ENCODE measurements around the gene CNIH3. TPM values are rescaled to one million over a fixed set of nuclear protein-coding genes. Genes with fewer than 3 reads are reported as not detected.

Gene CNIH3
- polyA plus RNA-seq, 1 donor (not counting 4 experiments of a cell fraction or from before 2014, with no cell fraction given) = 0.81 TPM

DNA sequence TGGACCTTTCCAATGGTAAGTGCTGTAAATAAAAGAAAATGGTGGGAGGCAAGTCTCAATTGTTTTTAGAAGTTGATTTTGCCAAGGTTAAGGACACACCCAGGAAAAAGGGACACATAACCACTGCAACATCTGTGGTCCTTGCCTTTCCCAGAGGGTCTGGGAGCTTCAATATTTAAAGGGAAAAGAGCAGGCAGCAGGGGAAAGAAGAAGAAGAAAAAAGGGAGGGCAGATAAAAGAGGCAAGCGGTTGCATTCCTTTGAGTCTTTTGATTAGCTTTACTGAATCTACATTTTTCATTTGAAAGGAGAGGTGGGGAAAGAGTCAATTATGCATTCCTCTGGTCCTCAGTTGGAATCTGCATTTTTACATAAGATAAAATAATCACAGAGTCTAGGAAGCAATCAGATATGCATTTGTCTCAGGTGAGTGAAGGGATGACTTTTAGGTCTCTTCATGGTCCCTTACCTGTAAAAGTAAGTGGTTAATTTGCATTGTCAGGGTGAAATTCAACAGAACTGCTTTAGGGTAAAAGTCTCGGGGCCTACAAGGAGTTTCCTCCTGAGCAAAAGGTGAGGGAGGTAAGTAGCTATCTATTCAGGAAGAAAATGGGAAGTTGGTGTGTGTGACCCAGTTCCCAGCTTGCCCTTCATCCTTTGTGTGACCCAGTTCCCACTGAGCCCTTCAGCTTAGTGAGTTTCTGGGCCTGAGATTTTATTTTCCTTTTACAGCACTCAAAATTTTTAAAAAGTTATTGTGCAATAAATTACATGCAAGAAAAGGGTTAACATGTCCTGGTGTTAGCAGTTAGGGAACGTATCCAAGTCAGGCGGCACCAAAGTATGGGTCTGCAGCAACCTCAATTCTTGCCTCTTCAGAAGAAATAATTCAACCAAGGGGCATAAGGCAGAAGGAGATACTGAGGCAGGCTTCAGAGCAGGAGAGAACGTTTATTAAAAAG, 8.6 kb upstream of the CNIH3 start:
- H4K20me1 ChIP-seq (ENCODE audit: control insufficient read depth, extremely low read depth, insufficient read depth, low read length) = no peaks in the 10 kb centered on the region
- no peak overlapping the region for H2AFZ ChIP-seq (ENCODE audit: control insufficient read depth, low read length)
- no peak overlapping the region for H3K27ac ChIP-seq (ENCODE audit: control insufficient read depth, insufficient read depth, low read length)
- DNase-seq (ENCODE audit: low read depth, low spot score) = no peak
- TF ChIP-seq EZH2 (IDR thresholded peaks at IDR 0.05; ENCODE audit: low read length) = no peak
- TF ChIP-seq, protein P1, sequence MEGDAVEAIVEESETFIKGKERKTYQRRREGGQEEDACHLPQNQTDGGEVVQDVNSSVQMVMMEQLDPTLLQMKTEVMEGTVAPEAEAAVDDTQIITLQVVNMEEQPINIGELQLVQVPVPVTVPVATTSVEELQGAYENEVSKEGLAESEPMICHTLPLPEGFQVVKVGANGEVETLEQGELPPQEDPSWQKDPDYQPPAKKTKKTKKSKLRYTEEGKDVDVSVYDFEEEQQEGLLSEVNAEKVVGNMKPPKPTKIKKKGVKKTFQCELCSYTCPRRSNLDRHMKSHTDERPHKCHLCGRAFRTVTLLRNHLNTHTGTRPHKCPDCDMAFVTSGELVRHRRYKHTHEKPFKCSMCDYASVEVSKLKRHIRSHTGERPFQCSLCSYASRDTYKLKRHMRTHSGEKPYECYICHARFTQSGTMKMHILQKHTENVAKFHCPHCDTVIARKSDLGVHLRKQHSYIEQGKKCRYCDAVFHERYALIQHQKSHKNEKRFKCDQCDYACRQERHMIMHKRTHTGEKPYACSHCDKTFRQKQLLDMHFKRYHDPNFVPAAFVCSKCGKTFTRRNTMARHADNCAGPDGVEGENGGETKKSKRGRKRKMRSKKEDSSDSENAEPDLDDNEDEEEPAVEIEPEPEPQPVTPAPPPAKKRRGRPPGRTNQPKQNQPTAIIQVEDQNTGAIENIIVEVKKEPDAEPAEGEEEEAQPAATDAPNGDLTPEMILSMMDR (optimal IDR thresholded peaks at IDR 0.05 in 1 of 3, IDR thresholded peaks at IDR 0.05 in 1 of 3, conservative IDR thresholded peaks at IDR 0.05 in 1 of 3; ENCODE audit: extremely low read depth in 1 of 3, insufficient read depth in 2 of 3, low read length in 3 of 3) = no peak
- FAIRE-seq = no peak
- H3K4me1 ChIP-seq (ENCODE audit: control insufficient read depth, extremely low read depth, insufficient read depth, low read length) = no peaks in the 10 kb centered on the region
- H3K27me3 ChIP-seq (ENCODE audit: control insufficient read depth, extremely low read depth, insufficient read depth, low read length) = no peaks in the 10 kb centered on the region
- no peaks in the 10 kb centered on the region for H3K9me3 ChIP-seq (ENCODE audit: control insufficient read depth, low read depth, low read length)
- no peak overlapping the region for H3K9ac ChIP-seq (ENCODE audit: control insufficient read depth, extremely low read depth, insufficient read depth, low read length)
- no peak overlapping the region for H3K4me2 ChIP-seq (ENCODE audit: control insufficient read depth, extremely low read depth, insufficient read depth, low read depth, low read length)
- H3K79me2 ChIP-seq (ENCODE audit: control insufficient read depth, insufficient read depth, low read length) = no peaks in the 10 kb centered on the region
- H3K4me3 ChIP-seq (ENCODE audit: control insufficient read depth in 2 of 3, extremely low read depth in 1 of 3, insufficient read depth in 2 of 3, low read depth in 1 of 3, low read length in 3 of 3) = no peak overlapping the region
- dilution Hi-C loops (cut with MboI; ENCODE audit: extremely low pct_ligation_motif_present, low sequenced_read_pairs) = no loop called here
- H3K36me3 ChIP-seq (ENCODE audit: control insufficient read depth in 2 of 2, extremely low read depth in 1 of 2, insufficient read depth in 2 of 2, low read length in 2 of 2) = no peaks in the 10 kb centered on the region
- H3K9me1 ChIP-seq (ENCODE audit: control insufficient read depth, extremely low read depth, insufficient read depth, low read length) = no peaks in the 10 kb centered on the region

DNA sequence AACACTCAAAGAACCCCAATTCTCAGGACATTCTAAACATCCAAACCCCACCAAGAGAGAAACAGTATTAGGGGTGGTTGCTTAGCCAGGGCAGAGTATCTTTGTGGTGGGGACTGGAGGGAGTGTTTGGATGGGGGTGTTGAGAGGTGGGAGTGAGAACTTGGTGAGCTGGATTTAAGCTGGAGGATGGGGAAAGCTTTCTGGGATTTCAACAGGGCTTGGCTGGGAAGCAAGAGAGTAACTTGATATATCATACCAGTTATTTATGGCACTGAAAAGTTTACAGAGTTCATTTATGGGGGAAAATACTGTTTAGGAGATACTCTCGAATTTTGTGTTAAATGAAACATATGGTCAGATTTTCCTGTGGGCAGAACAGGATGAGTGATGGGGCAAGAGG, 6.8 kb upstream of the CNIH3 start:
- H3K9me3 ChIP-seq (ENCODE audit: control insufficient read depth, low read depth, low read length) = no peaks in the 10 kb centered on the region
- DNase-seq (ENCODE audit: low read depth, low spot score) (no peak), FAIRE-seq (no peak)
- TF ChIP-seq, protein P1 (optimal IDR thresholded peaks at IDR 0.05 in 1 of 3, IDR thresholded peaks at IDR 0.05 in 1 of 3, conservative IDR thresholded peaks at IDR 0.05 in 1 of 3; ENCODE audit: extremely low read depth in 1 of 3, insufficient read depth in 2 of 3, low read length in 3 of 3) = no peak
- no peak for TF ChIP-seq EZH2 (IDR thresholded peaks at IDR 0.05; ENCODE audit: low read length)
- H4K20me1 ChIP-seq (ENCODE audit: control insufficient read depth, extremely low read depth, insufficient read depth, low read length) = no peaks in the 10 kb centered on the region
- H3K4me2 ChIP-seq (ENCODE audit: control insufficient read depth, extremely low read depth, insufficient read depth, low read depth, low read length) = no peak overlapping the region
- no peak overlapping the region for H2AFZ ChIP-seq (ENCODE audit: control insufficient read depth, low read length)
- no peaks in the 10 kb centered on the region for H3K36me3 ChIP-seq (ENCODE audit: control insufficient read depth in 2 of 2, extremely low read depth in 1 of 2, insufficient read depth in 2 of 2, low read length in 2 of 2)
- H3K4me3 ChIP-seq (ENCODE audit: control insufficient read depth in 2 of 3, extremely low read depth in 1 of 3, insufficient read depth in 2 of 3, low read depth in 1 of 3, low read length in 3 of 3) = no peak overlapping the region
- H3K4me1 ChIP-seq (ENCODE audit: control insufficient read depth, extremely low read depth, insufficient read depth, low read length) = no peaks in the 10 kb centered on the region
- H3K9ac ChIP-seq (ENCODE audit: control insufficient read depth, extremely low read depth, insufficient read depth, low read length) = no peak overlapping the region
- no peaks in the 10 kb centered on the region for H3K27me3 ChIP-seq (ENCODE audit: control insufficient read depth, extremely low read depth, insufficient read depth, low read length)
- H3K9me1 ChIP-seq (ENCODE audit: control insufficient read depth, extremely low read depth, insufficient read depth, low read length) = no peaks in the 10 kb centered on the region
- no peak overlapping the region for H3K27ac ChIP-seq (ENCODE audit: control insufficient read depth, insufficient read depth, low read length)
- no peaks in the 10 kb centered on the region for H3K79me2 ChIP-seq (ENCODE audit: control insufficient read depth, insufficient read depth, low read length)
- dilution Hi-C loops (cut with MboI; ENCODE audit: extremely low pct_ligation_motif_present, low sequenced_read_pairs) = no loop called here

Data from keratinocyte (primary cell).